GM23338 (cell line): ENCODE measurements around the gene DAW1.

ENCODE experiments used
- EZH2 ChIP-seq: fragments of 200-600 bp; sonication (generic); IDR thresholded peaks from one replicate; pipeline ENCODE4 v1.8.0; 2017; ENCODE audit warnings: antibody characterized with exemption, mild to moderate bottlenecking, low read depth; ENCODE audit not compliant: unreplicated experiment
- EZH2phosphoT487 ChIP-seq: fragments of 200-600 bp; sonication (generic); IDR thresholded peaks from one replicate; pipeline ENCODE4 v1.8.1; 2018; ENCODE audit warnings: antibody characterized with exemption; ENCODE audit not compliant: unreplicated experiment
- JUNB ChIP-seq: IDR thresholded peaks from one replicate; pipeline ENCODE4 v1.6.1; 2016; ENCODE audit warnings: antibody characterized with exemption; ENCODE audit not compliant: unreplicated experiment
- NANOG ChIP-seq: IDR thresholded peaks from 2 replicates; pipeline ENCODE4 v1.6.1; 2016; ENCODE audit warnings: antibody characterized with exemption, borderline replicate concordance
- POLR2AphosphoS5 ChIP-seq: IDR thresholded peaks from 2 replicates; pipeline ENCODE4 v1.6.1; 2016; ENCODE audit warnings: antibody characterized with exemption, low read depth
- STAT1 ChIP-seq: IDR thresholded peaks from one replicate; pipeline ENCODE4 v1.6.1; 2016; ENCODE audit warnings: antibody characterized with exemption; ENCODE audit not compliant: unreplicated experiment
- ZNF331 ChIP-seq: fragments of 250-450 bp; sonication (Bioruptor Pico); IDR thresholded peaks from 2 replicates; pipeline ENCODE4 v1.5.0; 2020; ENCODE audit warnings: low read depth, mild to moderate bottlenecking, moderate library complexity
- TF ChIP-seq, protein P1 (sequence below), 2 experiments: fragments of 200-600 bp in 1 of 2; sonication (generic) in 1 of 2; conservative IDR thresholded peaks; 2 replicates each; pipeline versions ENCODE4 v1.5.1 to v1.6.1; 2016 to 2017; ENCODE audit warnings: antibody characterized with exemption in 2 of 2, low read depth in 2 of 2, mild to moderate bottlenecking in 2 of 2, moderate library complexity in 1 of 2
- TF ChIP-seq, protein P2 (sequence below): IDR thresholded peaks from one replicate; pipeline ENCODE4 v1.6.1; 2018; ENCODE audit warnings: antibody characterized with exemption; ENCODE audit not compliant: unreplicated experiment
- TF ChIP-seq, protein P3 (sequence below): fragments of 250-450 bp; sonication (Bioruptor Pico); IDR thresholded peaks from 2 replicates; pipeline ENCODE4 v1.5.0; 2020; ENCODE audit warnings: mild to moderate bottlenecking, moderate library complexity

DNA sequence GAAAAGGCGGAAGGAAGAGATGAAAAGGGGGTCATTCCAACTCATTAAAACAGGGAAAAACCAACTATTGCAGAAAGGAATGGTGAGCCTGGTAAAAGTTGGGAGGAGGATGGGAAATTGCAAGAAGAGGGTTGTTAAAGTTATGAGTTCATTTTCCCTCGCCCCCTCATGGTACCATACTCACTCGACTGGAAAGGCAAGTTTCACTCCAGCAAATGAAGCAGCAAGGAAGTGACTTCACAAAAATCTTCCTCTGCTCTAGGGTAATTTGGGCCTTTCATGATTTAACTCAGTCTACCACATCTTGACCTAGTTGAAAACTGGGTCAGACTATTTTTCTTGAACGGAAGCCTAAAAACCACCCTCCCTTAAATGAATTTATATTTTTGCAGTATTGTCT is 22.8 kb upstream of the DAW1 start:
- TF ChIP-seq, protein P1, sequence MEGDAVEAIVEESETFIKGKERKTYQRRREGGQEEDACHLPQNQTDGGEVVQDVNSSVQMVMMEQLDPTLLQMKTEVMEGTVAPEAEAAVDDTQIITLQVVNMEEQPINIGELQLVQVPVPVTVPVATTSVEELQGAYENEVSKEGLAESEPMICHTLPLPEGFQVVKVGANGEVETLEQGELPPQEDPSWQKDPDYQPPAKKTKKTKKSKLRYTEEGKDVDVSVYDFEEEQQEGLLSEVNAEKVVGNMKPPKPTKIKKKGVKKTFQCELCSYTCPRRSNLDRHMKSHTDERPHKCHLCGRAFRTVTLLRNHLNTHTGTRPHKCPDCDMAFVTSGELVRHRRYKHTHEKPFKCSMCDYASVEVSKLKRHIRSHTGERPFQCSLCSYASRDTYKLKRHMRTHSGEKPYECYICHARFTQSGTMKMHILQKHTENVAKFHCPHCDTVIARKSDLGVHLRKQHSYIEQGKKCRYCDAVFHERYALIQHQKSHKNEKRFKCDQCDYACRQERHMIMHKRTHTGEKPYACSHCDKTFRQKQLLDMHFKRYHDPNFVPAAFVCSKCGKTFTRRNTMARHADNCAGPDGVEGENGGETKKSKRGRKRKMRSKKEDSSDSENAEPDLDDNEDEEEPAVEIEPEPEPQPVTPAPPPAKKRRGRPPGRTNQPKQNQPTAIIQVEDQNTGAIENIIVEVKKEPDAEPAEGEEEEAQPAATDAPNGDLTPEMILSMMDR (conservative IDR thresholded peaks at IDR 0.05; ENCODE audit: low read depth in 2 of 2): no peak
- TF ChIP-seq ZNF331: no peak
- TF ChIP-seq EZH2phosphoT487: no peak
- TF ChIP-seq STAT1: no peak
- no peak for TF ChIP-seq POLR2AphosphoS5
- TF ChIP-seq, protein P2, sequence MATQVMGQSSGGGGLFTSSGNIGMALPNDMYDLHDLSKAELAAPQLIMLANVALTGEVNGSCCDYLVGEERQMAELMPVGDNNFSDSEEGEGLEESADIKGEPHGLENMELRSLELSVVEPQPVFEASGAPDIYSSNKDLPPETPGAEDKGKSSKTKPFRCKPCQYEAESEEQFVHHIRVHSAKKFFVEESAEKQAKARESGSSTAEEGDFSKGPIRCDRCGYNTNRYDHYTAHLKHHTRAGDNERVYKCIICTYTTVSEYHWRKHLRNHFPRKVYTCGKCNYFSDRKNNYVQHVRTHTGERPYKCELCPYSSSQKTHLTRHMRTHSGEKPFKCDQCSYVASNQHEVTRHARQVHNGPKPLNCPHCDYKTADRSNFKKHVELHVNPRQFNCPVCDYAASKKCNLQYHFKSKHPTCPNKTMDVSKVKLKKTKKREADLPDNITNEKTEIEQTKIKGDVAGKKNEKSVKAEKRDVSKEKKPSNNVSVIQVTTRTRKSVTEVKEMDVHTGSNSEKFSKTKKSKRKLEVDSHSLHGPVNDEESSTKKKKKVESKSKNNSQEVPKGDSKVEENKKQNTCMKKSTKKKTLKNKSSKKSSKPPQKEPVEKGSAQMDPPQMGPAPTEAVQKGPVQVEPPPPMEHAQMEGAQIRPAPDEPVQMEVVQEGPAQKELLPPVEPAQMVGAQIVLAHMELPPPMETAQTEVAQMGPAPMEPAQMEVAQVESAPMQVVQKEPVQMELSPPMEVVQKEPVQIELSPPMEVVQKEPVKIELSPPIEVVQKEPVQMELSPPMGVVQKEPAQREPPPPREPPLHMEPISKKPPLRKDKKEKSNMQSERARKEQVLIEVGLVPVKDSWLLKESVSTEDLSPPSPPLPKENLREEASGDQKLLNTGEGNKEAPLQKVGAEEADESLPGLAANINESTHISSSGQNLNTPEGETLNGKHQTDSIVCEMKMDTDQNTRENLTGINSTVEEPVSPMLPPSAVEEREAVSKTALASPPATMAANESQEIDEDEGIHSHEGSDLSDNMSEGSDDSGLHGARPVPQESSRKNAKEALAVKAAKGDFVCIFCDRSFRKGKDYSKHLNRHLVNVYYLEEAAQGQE: no peak
- TF ChIP-seq EZH2: no peak
- no peak for TF ChIP-seq NANOG
- TF ChIP-seq JUNB: no peak
- TF ChIP-seq, protein P3, sequence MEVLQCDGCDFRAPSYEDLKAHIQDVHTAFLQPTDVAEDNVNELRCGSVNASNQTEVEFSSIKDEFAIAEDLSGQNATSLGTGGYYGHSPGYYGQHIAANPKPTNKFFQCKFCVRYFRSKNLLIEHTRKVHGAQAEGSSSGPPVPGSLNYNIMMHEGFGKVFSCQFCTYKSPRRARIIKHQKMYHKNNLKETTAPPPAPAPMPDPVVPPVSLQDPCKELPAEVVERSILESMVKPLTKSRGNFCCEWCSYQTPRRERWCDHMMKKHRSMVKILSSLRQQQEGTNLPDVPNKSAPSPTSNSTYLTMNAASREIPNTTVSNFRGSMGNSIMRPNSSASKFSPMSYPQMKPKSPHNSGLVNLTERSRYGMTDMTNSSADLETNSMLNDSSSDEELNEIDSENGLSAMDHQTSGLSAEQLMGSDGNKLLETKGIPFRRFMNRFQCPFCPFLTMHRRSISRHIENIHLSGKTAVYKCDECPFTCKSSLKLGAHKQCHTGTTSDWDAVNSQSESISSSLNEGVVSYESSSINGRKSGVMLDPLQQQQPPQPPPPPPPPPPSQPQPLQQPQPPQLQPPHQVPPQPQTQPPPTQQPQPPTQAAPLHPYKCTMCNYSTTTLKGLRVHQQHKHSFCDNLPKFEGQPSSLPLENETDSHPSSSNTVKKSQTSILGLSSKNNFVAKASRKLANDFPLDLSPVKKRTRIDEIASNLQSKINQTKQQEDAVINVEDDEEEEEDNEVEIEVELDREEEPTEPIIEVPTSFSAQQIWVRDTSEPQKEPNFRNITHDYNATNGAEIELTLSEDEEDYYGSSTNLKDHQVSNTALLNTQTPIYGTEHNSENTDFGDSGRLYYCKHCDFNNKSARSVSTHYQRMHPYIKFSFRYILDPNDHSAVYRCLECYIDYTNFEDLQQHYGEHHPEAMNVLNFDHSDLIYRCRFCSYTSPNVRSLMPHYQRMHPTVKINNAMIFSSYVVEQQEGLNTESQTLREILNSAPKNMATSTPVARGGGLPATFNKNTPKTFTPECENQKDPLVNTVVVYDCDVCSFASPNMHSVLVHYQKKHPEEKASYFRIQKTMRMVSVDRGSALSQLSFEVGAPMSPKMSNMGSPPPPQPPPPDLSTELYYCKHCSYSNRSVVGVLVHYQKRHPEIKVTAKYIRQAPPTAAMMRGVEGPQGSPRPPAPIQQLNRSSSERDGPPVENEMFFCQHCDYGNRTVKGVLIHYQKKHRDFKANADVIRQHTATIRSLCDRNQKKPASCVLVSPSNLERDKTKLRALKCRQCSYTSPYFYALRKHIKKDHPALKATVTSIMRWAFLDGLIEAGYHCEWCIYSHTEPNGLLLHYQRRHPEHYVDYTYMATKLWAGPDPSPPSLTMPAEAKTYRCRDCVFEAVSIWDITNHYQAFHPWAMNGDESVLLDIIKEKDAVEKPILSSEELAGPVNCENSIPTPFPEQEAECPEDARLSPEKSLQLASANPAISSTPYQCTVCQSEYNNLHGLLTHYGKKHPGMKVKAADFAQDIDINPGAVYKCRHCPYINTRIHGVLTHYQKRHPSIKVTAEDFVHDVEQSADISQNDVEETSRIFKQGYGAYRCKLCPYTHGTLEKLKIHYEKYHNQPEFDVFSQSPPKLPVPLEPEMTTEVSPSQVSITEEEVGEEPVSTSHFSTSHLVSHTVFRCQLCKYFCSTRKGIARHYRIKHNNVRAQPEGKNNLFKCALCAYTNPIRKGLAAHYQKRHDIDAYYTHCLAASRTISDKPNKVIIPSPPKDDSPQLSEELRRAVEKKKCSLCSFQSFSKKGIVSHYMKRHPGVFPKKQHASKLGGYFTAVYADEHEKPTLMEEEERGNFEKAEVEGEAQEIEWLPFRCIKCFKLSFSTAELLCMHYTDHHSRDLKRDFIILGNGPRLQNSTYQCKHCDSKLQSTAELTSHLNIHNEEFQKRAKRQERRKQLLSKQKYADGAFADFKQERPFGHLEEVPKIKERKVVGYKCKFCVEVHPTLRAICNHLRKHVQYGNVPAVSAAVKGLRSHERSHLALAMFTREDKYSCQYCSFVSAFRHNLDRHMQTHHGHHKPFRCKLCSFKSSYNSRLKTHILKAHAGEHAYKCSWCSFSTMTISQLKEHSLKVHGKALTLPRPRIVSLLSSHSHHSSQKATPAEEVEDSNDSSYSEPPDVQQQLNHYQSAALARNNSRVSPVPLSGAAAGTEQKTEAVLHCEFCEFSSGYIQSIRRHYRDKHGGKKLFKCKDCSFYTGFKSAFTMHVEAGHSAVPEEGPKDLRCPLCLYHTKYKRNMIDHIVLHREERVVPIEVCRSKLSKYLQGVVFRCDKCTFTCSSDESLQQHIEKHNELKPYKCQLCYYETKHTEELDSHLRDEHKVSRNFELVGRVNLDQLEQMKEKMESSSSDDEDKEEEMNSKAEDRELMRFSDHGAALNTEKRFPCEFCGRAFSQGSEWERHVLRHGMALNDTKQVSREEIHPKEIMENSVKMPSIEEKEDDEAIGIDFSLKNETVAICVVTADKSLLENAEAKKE (CRISPR knock-in tag): no peak
